Skeletal muscle tissue (tissue), 4 donors: ENCODE results near the gene ZIC4. TPM values are rescaled to one million over a fixed set of nuclear protein-coding genes. Genes with fewer than 3 reads are reported as not detected.

Experiments
- H3K27ac ChIP-seq: one replicate; pipeline ENCODE4 v1.7.0; 2013; ENCODE audit warnings: mild to moderate bottlenecking, low read depth, low read length, inconsistent platforms
- H3K27me3 ChIP-seq, 3 donors: one replicate each; pipeline ENCODE4 v1.7.0; 2013; ENCODE audit warnings: low read length in 3 of 3; ENCODE audit not compliant: control insufficient read depth in 3 of 3, insufficient read depth in 3 of 3
- H3K36me3 ChIP-seq, 3 donors: one replicate each; pipeline ENCODE4 v1.7.0; 2013; ENCODE audit warnings: low read length in 3 of 3; ENCODE audit not compliant: control insufficient read depth in 3 of 3, insufficient read depth in 3 of 3
- H3K4me1 ChIP-seq, 3 donors: one replicate each; pipeline ENCODE4 v1.7.0; 2013; ENCODE audit warnings: low read length in 3 of 3, mild to moderate bottlenecking in 3 of 3; ENCODE audit not compliant: control insufficient read depth in 3 of 3, insufficient read depth in 3 of 3
- H3K4me3 ChIP-seq, 3 donors: one replicate each; pipeline ENCODE4 v1.7.0; 2013; ENCODE audit warnings: low read length in 3 of 3
- H3K9ac ChIP-seq, 3 donors: one replicate each; pipeline ENCODE4 v1.7.0; 2013; ENCODE audit warnings: low read length in 3 of 3, mild to moderate bottlenecking in 3 of 3, moderate library complexity in 2 of 3, low read depth in 1 of 3
- H3K9me3 ChIP-seq, 3 donors: one replicate each; pipeline ENCODE4 v1.7.0; 2013; ENCODE audit warnings: low read length in 3 of 3; ENCODE audit not compliant: control insufficient read depth in 3 of 3
- total RNA-seq: library from RNA; depleted of rRNA; stranded (reverse); fragments of >200 nt; gene quantifications from one replicate; pipeline ENCODE4 v1.2.3, GENCODE V29; 2014
- donor health status: Osteomylitis.

ZIC4 gene
- total RNA-seq, 1 donor from 2014 or later: 2.6 TPM

DNA sequence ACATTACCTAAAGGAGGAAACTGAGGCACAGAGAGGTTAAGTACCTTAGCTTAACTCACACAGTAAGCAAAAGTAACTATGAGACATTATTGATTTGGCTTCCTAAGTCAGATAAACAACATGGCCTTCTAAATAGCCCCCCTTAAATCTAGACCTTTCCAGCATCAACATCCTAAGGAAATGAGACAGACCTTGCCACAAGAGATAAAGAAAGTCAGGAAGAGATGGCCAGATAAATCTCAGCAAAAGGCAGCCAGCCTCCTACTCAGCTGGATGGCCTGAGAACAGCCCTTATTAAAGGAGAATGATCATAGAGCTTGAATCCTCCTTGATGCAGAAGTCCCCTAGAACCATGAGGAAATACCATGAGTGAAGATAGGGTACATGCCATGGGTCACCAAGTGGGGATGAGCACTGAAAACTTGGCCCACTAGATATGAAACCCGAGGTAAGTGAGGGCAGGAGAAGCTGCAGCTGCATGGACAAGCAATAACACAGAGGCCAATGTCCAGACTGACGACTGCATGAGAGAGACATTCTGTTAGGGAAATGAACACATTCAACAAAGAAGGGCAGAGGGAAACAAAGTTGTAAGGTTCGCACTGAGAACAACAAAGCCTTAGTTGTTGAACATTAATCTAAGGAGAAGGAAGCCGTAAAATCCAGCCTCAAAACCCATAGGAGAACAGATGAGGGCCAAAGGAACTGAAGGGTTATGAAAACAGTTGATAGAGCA lies 69.6 kb downstream of the ZIC4 start:
- H3K9me3 ChIP-seq: no peaks in the 10 kb centered on the region
- H3K4me1 ChIP-seq: no peaks in the 10 kb centered on the region
- H3K27ac ChIP-seq: no peak overlapping the region
- no peaks in the 10 kb centered on the region for H3K36me3 ChIP-seq
- H3K9ac ChIP-seq: no peak overlapping the region
- H3K27me3 ChIP-seq: no peaks in the 10 kb centered on the region
- no peak overlapping the region for H3K4me3 ChIP-seq

Other genes with a start within 250 kb of the ZIC4 start
- gene ZIC1, start 2.8 kb upstream of the ZIC4 start, total RNA-seq: 8.4 TPM